Endometrial microvascular endothelial cells (primary cell): ENCODE data around the gene ZBED6. TPM values are rescaled to one million over a fixed set of nuclear protein-coding genes. Genes with fewer than 3 reads are reported as not detected.

ENCODE experiments used
- in situ Hi-C: cut with HindIII; loops from 2 replicates; pipeline ENCODE4 v1.10.0; 2017; ENCODE audit warnings: low sequenced_read_pairs, low pct_unique_long_range_greater_than_20kb; ENCODE audit errors: inconsistent ontology term
- total RNA-seq: library from RNA; depleted of rRNA; stranded (reverse); fragments of >200 nt; gene quantifications from one replicate; pipeline ENCODE4 v1.2.3, GENCODE V29; 2015; ENCODE audit errors: inconsistent ontology term

Gene ZBED6
- total RNA-seq, 1 donor from 2014 or later = 12.5 TPM

GRCh38 chr1:203777596-203777995, 17.8 kb upstream of the ZBED6 start:
- in situ Hi-C loops = no loop called here

- in situ Hi-C loops = no loop called here
These were observed 17.3 kb upstream of the ZBED6 start for GRCh38 chr1:203778146-203778545.

- in situ Hi-C loops = no loop called here
These were observed 16.6 kb upstream of the ZBED6 start for GRCh38 chr1:203778789-203779188.

GRCh38 chr1:203781962-203782361, 13.5 kb upstream of the ZBED6 start:
- in situ Hi-C loops = no loop called here

- in situ Hi-C loops = loop anchor here (10.0 kb wide), 1 partner anchor 45 kb away; no protein-coding TSS in a partner anchor
These were observed 5.5 kb upstream of the ZBED6 start for GRCh38 chr1:203789966-203790365.

GRCh38 chr1:203791498-203791897, 3.9 kb upstream of the ZBED6 start:
- in situ Hi-C loops = loop anchor here (10.0 kb wide), 1 partner anchor 47 kb away; no protein-coding TSS in a partner anchor

- in situ Hi-C loops = loop anchor here (10.0 kb wide), 1 partner anchor 48 kb away; no protein-coding TSS in a partner anchor
These were observed 2.9 kb upstream of the ZBED6 start for GRCh38 chr1:203792486-203792885.

- in situ Hi-C loops = loop anchor here (10.0 kb wide), 1 partner anchor 49 kb away; no protein-coding TSS in a partner anchor
These were observed 1.9 kb upstream of the ZBED6 start for GRCh38 chr1:203793561-203793960.

- in situ Hi-C loops = loop anchor here (10.0 kb wide), 1 partner anchor 50 kb away; no protein-coding TSS in a partner anchor
These were observed 521 bp upstream of the ZBED6 start for GRCh38 chr1:203794764-203795440.

- in situ Hi-C loops = loop anchor here (10.0 kb wide), 1 partner anchor 51 kb away; no protein-coding TSS in a partner anchor
These were observed 798 bp downstream of the ZBED6 start for GRCh38 chr1:203796236-203796605.

- in situ Hi-C loops = loop anchor here (10.0 kb wide), 1 partner anchor 52 kb away; no protein-coding TSS in a partner anchor
These were observed 1.8 kb downstream of the ZBED6 start for GRCh38 chr1:203797216-203797615.

GRCh38 chr1:203797948-203798655, 2.7 kb downstream of the ZBED6 start:
- in situ Hi-C loops = loop anchor here (10.0 kb wide), 1 partner anchor 53 kb away; no protein-coding TSS in a partner anchor

GRCh38 chr1:203799157-203799556, 3.7 kb downstream of the ZBED6 start:
- in situ Hi-C loops = loop anchor here (10.0 kb wide), 1 partner anchor 54 kb away; no protein-coding TSS in a partner anchor

GRCh38 chr1:203799971-203800370, 4.5 kb downstream of the ZBED6 start:
- in situ Hi-C loops = loop anchor here (10.0 kb wide), 1 partner anchor 55 kb away; no protein-coding TSS in a partner anchor

GRCh38 chr1:203805689-203806088, 10.3 kb downstream of the ZBED6 start:
- in situ Hi-C loops = no loop called here

GRCh38 chr1:203807196-203807595, 11.8 kb downstream of the ZBED6 start:
- in situ Hi-C loops = no loop called here

GRCh38 chr1:203813581-203814341, 18.3 kb downstream of the ZBED6 start:
- in situ Hi-C loops = no loop called here

GRCh38 chr1:203818399-203818798, 23.0 kb downstream of the ZBED6 start:
- in situ Hi-C loops = no loop called here

- in situ Hi-C loops = no loop called here
These were observed 27.9 kb downstream of the ZBED6 start for GRCh38 chr1:203823306-203823705.
